Fibroblast of lung (primary cell): ENCODE results near the gene IL25. TPM values are rescaled to one million over a fixed set of nuclear protein-coding genes. Genes with fewer than 3 reads are reported as not detected.

Experiments used
- DNase-seq, 2 donors: peaks; one replicate each; pipeline versions ENCODE4 v3.0.0 to v3.0.0-alpha.2; 2010; ENCODE audit warnings: low read depth in 2 of 2
- H2AFZ ChIP-seq: 2 replicates; pipeline ENCODE4 v1.5.1; 2012; ENCODE audit warnings: low read length, control low read depth, inconsistent platforms
- H3K27ac ChIP-seq: 2 replicates; pipeline ENCODE4 v1.5.1; 2011; ENCODE audit warnings: low read length, control low read depth; ENCODE audit not compliant: insufficient read depth
- H3K27me3 ChIP-seq: 2 replicates; pipeline ENCODE4 v1.5.1; 2011; ENCODE audit warnings: mild to moderate bottlenecking, low read length; ENCODE audit not compliant: control insufficient read depth, insufficient read depth
- H3K36me3 ChIP-seq: 2 replicates; pipeline ENCODE4 v1.5.1; 2011; ENCODE audit warnings: low read length; ENCODE audit not compliant: control insufficient read depth, insufficient read depth
- H3K4me1 ChIP-seq: 2 replicates; pipeline ENCODE4 v1.5.1; 2011; ENCODE audit warnings: low read length; ENCODE audit not compliant: control insufficient read depth, insufficient read depth; ENCODE audit errors: extremely low read depth
- H3K4me2 ChIP-seq: 2 replicates; pipeline ENCODE4 v1.5.1; 2011; ENCODE audit warnings: low read length, control low read depth; ENCODE audit not compliant: insufficient read depth; ENCODE audit errors: extremely low read depth
- H3K4me3 ChIP-seq, 4 experiments: fragments of 200-600 bp in 1 of 4; sonication (generic) in 1 of 4; replicated peaks in 1 of 4; 2 replicates each; pipeline ENCODE4 v1.5.1; 2011 to 2016; ENCODE audit warnings: low read length in 4 of 4, low read depth in 3 of 4, mild to moderate bottlenecking in 3 of 4, control low read depth in 2 of 4, inconsistent platforms in 1 of 4, mixed read lengths in 1 of 4; ENCODE audit not compliant: insufficient read depth in 1 of 4; ENCODE audit errors: control extremely low read depth in 1 of 4
- H3K79me2 ChIP-seq: 2 replicates; pipeline ENCODE4 v1.5.1; 2012; ENCODE audit warnings: mild to moderate bottlenecking, low read length, inconsistent platforms; ENCODE audit not compliant: control insufficient read depth, insufficient read depth
- H3K9ac ChIP-seq: 2 replicates; pipeline ENCODE4 v1.5.1; 2011; ENCODE audit warnings: mild to moderate bottlenecking, low read length, control low read depth; ENCODE audit not compliant: insufficient read depth
- H3K9me3 ChIP-seq: 2 replicates; pipeline ENCODE4 v1.5.1; 2012; ENCODE audit warnings: low read depth, low read length; ENCODE audit not compliant: control insufficient read depth, insufficient read depth
- H4K20me1 ChIP-seq: 2 replicates; pipeline ENCODE4 v1.5.1; 2011; ENCODE audit warnings: low read length; ENCODE audit not compliant: control insufficient read depth, insufficient read depth; ENCODE audit errors: extremely low read depth
- EZH2 ChIP-seq: IDR thresholded peaks from 2 replicates; pipeline ENCODE4 v1.5.1; 2012; ENCODE audit warnings: low read length, control low read depth, mild to moderate bottlenecking; ENCODE audit errors: missing control alignments
- polyA plus RNA-seq, 2 donors: library from polyadenylated mRNA; depleted of rRNA in 1 of 2; stranded (reverse) in 1 of 2; unstranded in 1 of 2; fragments of >200 nt; gene quantifications; 2 replicates each; pipeline ENCODE4 v1.2.1, GENCODE V29; 2011 to 2012; ENCODE audit warnings: missing spikeins in 1 of 2
- total RNA-seq: library from RNA; depleted of rRNA; stranded (reverse); fragments of >200 nt; gene quantifications from 2 replicates; pipeline ENCODE4 v1.2.1, GENCODE V29; 2014
- TF ChIP-seq, protein P1 (sequence below), 2 donors: IDR thresholded peaks in 1 of 2; conservative IDR thresholded peaks in 1 of 2; 1 replicate in 1 of 2; 2 replicates in 1 of 2; pipeline ENCODE4 v1.5.1; 2011 to 2012; ENCODE audit warnings: low read length in 2 of 2, control low read depth in 1 of 2, inconsistent platforms in 1 of 2, low read depth in 1 of 2, mild to moderate bottlenecking in 1 of 2

The IL25 gene
- total and polyA plus RNA-seq, 2 donors (not counting 1 experiment from before 2014, with no cell fraction given), result not detected

DNA sequence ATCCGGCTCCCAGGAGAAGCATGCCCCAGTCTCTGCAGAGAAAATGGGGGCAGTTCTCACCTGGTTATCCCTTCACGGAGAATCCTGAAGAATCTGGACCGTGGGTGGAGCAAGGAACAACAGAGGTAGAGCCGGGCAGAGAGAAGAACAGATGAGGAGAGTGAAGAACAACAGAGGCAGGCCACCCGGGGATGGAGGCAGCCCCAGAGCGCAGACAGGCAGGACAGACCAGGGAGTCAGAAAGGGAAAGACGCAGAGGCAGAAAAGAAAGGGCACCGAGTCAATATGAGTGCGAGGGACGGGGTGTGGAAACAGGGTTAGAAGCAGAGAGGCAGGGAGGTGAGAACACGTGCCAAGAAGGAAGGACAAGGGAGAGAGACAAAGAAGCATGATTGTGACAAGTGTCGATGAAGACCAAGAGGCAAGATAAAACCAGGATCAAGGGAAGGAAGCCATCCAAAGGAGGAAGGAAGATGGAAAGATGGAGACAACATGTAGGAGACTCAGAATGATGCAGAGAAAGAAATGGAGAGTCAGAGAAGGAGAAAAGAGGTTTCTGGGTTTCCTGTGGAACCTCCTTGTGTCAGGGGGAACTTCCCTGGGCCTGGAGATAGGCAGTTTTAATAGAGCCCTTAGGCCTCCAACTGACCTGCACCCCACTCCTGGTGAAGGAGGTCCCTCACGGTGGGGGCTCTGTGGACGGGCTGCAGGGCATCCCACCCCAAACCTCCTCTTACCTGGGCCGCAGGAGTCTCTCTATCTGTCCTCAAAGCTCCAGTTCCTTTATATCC, 35.1 kb downstream of the IL25 start, which contains the start of gene MYH6:
Gene MYH6, minus strand, starts transcription at position 758 of the 791 bp plus-strand sequence. CDS start 1,050 bp downstream, outside the sequence.
- Histone ChIP-seq H3K4me3 (no peak within 1 kb of the TSS), H3K9me3 (no peaks in the 10 kb centered on the region), H3K4me1 (no peaks in the 10 kb centered on the region), H3K9ac (no peak within 1 kb of the TSS), H3K27ac (no peak within 1 kb of the TSS), H4K20me1 (no peaks in the 10 kb centered on the region), H3K27me3 (peaks cover 6% of the 10 kb centered on the region), H3K4me2 (no peak within 1 kb of the TSS), H2AFZ (no peak within 1 kb of the TSS), H3K36me3 (no peaks in the 10 kb centered on the region), H3K79me2 (no peaks in the 10 kb centered on the region)
- DNase-seq, result no peak
- TF ChIP-seq, protein P1, sequence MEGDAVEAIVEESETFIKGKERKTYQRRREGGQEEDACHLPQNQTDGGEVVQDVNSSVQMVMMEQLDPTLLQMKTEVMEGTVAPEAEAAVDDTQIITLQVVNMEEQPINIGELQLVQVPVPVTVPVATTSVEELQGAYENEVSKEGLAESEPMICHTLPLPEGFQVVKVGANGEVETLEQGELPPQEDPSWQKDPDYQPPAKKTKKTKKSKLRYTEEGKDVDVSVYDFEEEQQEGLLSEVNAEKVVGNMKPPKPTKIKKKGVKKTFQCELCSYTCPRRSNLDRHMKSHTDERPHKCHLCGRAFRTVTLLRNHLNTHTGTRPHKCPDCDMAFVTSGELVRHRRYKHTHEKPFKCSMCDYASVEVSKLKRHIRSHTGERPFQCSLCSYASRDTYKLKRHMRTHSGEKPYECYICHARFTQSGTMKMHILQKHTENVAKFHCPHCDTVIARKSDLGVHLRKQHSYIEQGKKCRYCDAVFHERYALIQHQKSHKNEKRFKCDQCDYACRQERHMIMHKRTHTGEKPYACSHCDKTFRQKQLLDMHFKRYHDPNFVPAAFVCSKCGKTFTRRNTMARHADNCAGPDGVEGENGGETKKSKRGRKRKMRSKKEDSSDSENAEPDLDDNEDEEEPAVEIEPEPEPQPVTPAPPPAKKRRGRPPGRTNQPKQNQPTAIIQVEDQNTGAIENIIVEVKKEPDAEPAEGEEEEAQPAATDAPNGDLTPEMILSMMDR (conservative IDR thresholded peaks at IDR 0.05 in 1 of 2, IDR thresholded peaks at IDR 0.05 in 1 of 2; ENCODE audit: low read depth in 1 of 2, low read length in 2 of 2), result no peak
- TF ChIP-seq EZH2, result no peak

DNA sequence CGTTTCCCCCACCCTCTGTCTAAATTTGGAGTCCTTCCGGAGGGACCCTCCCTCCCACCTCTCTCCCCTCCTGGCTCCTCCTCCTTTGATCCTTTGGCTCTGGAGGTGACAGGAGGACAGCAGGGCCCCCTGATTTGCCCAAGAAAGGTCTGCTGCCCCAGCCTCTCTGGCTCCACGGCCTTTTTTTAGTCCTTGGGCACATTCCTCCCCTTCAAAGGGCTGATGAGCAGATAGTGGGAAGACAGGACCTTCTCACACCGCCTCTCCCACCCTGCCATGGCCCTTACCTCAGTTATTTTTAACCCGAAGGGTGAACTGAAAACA, 35.7 kb downstream of the IL25 start:
- no peaks in the 10 kb centered on the region for H3K79me2 ChIP-seq
- H4K20me1 ChIP-seq, result no peaks in the 10 kb centered on the region
- no peak overlapping the region for H3K9ac ChIP-seq
- peaks cover 6% of the 10 kb centered on the region for H3K27me3 ChIP-seq
- no peaks in the 10 kb centered on the region for H3K36me3 ChIP-seq
- DNase-seq, result no peak
- H3K4me2 ChIP-seq, result no peak overlapping the region
- no peak overlapping the region for H2AFZ ChIP-seq
- no peak overlapping the region for H3K27ac ChIP-seq
- TF ChIP-seq EZH2, result no peak
- TF ChIP-seq, protein P1 (conservative IDR thresholded peaks at IDR 0.05 in 1 of 2, IDR thresholded peaks at IDR 0.05 in 1 of 2; ENCODE audit: low read depth in 1 of 2, low read length in 2 of 2), result no peak
- no peaks in the 10 kb centered on the region for H3K9me3 ChIP-seq
- H3K4me3 ChIP-seq, result no peak overlapping the region
- H3K4me1 ChIP-seq, result no peaks in the 10 kb centered on the region

DNA sequence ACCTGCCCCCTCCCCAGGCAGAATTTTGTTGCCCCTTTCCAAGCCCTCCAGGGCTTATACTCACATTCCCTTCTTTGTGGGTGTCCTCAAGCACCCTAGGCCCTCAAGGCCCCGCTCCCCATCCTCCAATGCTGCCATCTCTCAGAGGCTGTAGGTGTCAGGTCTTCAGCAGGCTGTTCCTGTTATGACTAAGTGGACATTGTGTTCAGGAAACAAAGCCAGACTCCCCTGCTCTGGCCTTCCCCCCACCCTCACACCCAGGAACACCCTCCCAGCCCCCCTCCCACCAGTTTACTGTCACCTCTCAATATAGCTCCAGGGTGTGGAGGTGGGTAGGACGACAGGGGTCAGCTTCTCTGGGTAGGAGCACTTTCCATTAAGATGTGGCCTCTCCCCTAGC, 36.9 kb downstream of the IL25 start:
- Histone ChIP-seq H3K36me3 (no peaks in the 10 kb centered on the region), H3K79me2 (no peaks in the 10 kb centered on the region)
- TF ChIP-seq, protein P1 (conservative IDR thresholded peaks at IDR 0.05 in 1 of 2, IDR thresholded peaks at IDR 0.05 in 1 of 2; ENCODE audit: low read depth in 1 of 2, low read length in 2 of 2), result no peak
- no peak for TF ChIP-seq EZH2

More for the DNA sequence above, 36.9 kb downstream of the IL25 start:
- no peak overlapping the region for H3K27ac ChIP-seq
- H3K4me2 ChIP-seq, result no peak overlapping the region
- H3K27me3 ChIP-seq, result peaks cover 6% of the 10 kb centered on the region
- no peak for DNase-seq
- no peak overlapping the region for H3K9ac ChIP-seq
- no peaks in the 10 kb centered on the region for H3K9me3 ChIP-seq
- H2AFZ ChIP-seq, result no peak overlapping the region
- no peaks in the 10 kb centered on the region for H3K4me1 ChIP-seq
- no peaks in the 10 kb centered on the region for H4K20me1 ChIP-seq
- no peak overlapping the region for H3K4me3 ChIP-seq
